Skeletal muscle satellite cell (primary cell): ENCODE measurements around the gene ATP6V1G1. TPM values are rescaled to one million over a fixed set of nuclear protein-coding genes. Genes with fewer than 3 reads are reported as not detected.

Source experiments
- H3K27me3 ChIP-seq: 2 replicates; pipeline ENCODE4 v1.7.0; 2013; ENCODE audit warnings: low read length; ENCODE audit not compliant: control insufficient read depth, insufficient read depth
- H3K36me3 ChIP-seq: 2 replicates; pipeline ENCODE4 v1.7.0; 2013; ENCODE audit warnings: mild to moderate bottlenecking, control low read depth, low read length; ENCODE audit not compliant: insufficient read depth
- H3K4me1 ChIP-seq: 2 replicates; pipeline ENCODE4 v1.7.0; 2013; ENCODE audit warnings: low read length; ENCODE audit not compliant: control insufficient read depth, insufficient read depth
- H3K4me2 ChIP-seq: 2 replicates; pipeline ENCODE4 v1.7.0; 2013; ENCODE audit warnings: mild to moderate bottlenecking, low read length
- H3K4me3 ChIP-seq: 2 replicates; pipeline ENCODE4 v1.7.0; 2013; ENCODE audit warnings: low read length
- H3K9ac ChIP-seq: 2 replicates; pipeline ENCODE4 v1.7.0; 2013; ENCODE audit warnings: mild to moderate bottlenecking, low read depth, low read length, moderate library complexity
- H3K9me3 ChIP-seq: replicated peaks from 2 replicates; pipeline ENCODE4 v1.7.0; 2013; ENCODE audit warnings: mild to moderate bottlenecking, control low read depth, low read length
- total RNA-seq: library from RNA; depleted of rRNA; stranded (reverse); fragments of >200 nt; gene quantifications from 2 replicates; pipeline ENCODE4 v1.2.3, GENCODE V29; 2012; rRNA removed

The ATP6V1G1 gene
- total RNA-seq, result 106 and 121 TPM in 2 replicates

- Histone ChIP-seq H3K4me1 (peaks cover 30% of the 10 kb centered on the region), H3K4me3 (peak within 1 kb of the TSS; percentile 88), H3K27me3 (no peaks in the 10 kb centered on the region), H3K9me3 (no peaks in the 10 kb centered on the region), H3K4me2 (peak within 1 kb of the TSS; percentile 85), H3K9ac (peak within 1 kb of the TSS; percentile 99), H3K36me3 (peaks cover 6% of the 10 kb centered on the region)
Measured at GRCh38 chr9:114587345-114588202, at the start of gene ATP6V1G1. TSS of gene ATP6V1G1 (plus strand) at chr9:114587769. CDS start at chr9:114587839, 70 bp downstream.

- H3K36me3 ChIP-seq, result no peaks in the 10 kb centered on the region
- H3K4me2 ChIP-seq, result no peak overlapping the region
Measured at GRCh38 chr9:114538241-114538640, 49.3 kb upstream of the ATP6V1G1 start.

GRCh38 chr9:114539701-114540380, 47.7 kb upstream of the ATP6V1G1 start:
- Histone ChIP-seq H3K4me2 (no peak overlapping the region), H3K27me3 (peaks cover 46% of the 10 kb centered on the region), H3K9ac (no peak overlapping the region), H3K36me3 (no peaks in the 10 kb centered on the region), H3K9me3 (no peaks in the 10 kb centered on the region), H3K4me1 (no peaks in the 10 kb centered on the region), H3K4me3 (no peak overlapping the region)

More at GRCh38 chr9:114538241-114538640, 49.3 kb upstream of the ATP6V1G1 start:
- H3K4me3 ChIP-seq, result no peak overlapping the region
- H3K9ac ChIP-seq, result no peak overlapping the region
- no peaks in the 10 kb centered on the region for H3K4me1 ChIP-seq
- H3K27me3 ChIP-seq, result peaks cover 34% of the 10 kb centered on the region
- H3K9me3 ChIP-seq, result no peaks in the 10 kb centered on the region

- no peaks in the 10 kb centered on the region for H3K36me3 ChIP-seq
- H3K4me3 ChIP-seq, result no peak overlapping the region
- H3K4me2 ChIP-seq, result no peak overlapping the region
- H3K9me3 ChIP-seq, result no peaks in the 10 kb centered on the region
- peaks cover 58% of the 10 kb centered on the region for H3K27me3 ChIP-seq
- H3K4me1 ChIP-seq, result no peaks in the 10 kb centered on the region
- H3K9ac ChIP-seq, result no peak overlapping the region
Measured at GRCh38 chr9:114545055-114545454, 42.5 kb upstream of the ATP6V1G1 start.

- Histone ChIP-seq H3K4me1 (peaks cover 4% of the 10 kb centered on the region), H3K36me3 (no peaks in the 10 kb centered on the region), H3K4me3 (no peak overlapping the region), H3K9ac (no peak overlapping the region), H3K27me3 (peaks cover 63% of the 10 kb centered on the region), H3K9me3 (no peaks in the 10 kb centered on the region), H3K4me2 (no peak overlapping the region)
Measured at GRCh38 chr9:114546851-114547250, 40.7 kb upstream of the ATP6V1G1 start.

- H3K27me3 ChIP-seq, result peaks cover 44% of the 10 kb centered on the region
- H3K4me3 ChIP-seq, result no peak overlapping the region
- H3K9me3 ChIP-seq, result no peaks in the 10 kb centered on the region
- H3K9ac ChIP-seq, result no peak overlapping the region
- no peak overlapping the region for H3K4me2 ChIP-seq
- H3K36me3 ChIP-seq, result no peaks in the 10 kb centered on the region
- H3K4me1 ChIP-seq, result peaks cover 13% of the 10 kb centered on the region
Measured at GRCh38 chr9:114549697-114550330, 37.8 kb upstream of the ATP6V1G1 start.

GRCh38 chr9:114551750-114552685, 35.6 kb upstream of the ATP6V1G1 start:
- Histone ChIP-seq H3K9ac (no peak overlapping the region), H3K4me2 (peak overlapping the region; percentile 52), H3K36me3 (no peaks in the 10 kb centered on the region), H3K4me3 (no peak overlapping the region), H3K4me1 (peaks cover 13% of the 10 kb centered on the region), H3K9me3 (no peaks in the 10 kb centered on the region), H3K27me3 (peaks cover 28% of the 10 kb centered on the region)

- no peak overlapping the region for H3K4me3 ChIP-seq
- H3K27me3 ChIP-seq, result peaks cover 22% of the 10 kb centered on the region
- H3K36me3 ChIP-seq, result no peaks in the 10 kb centered on the region
- peaks cover 13% of the 10 kb centered on the region for H3K4me1 ChIP-seq
- H3K4me2 ChIP-seq, result peak overlapping the region; percentile 18
- H3K9ac ChIP-seq, result no peak overlapping the region
- H3K9me3 ChIP-seq, result no peaks in the 10 kb centered on the region
Measured at GRCh38 chr9:114552706-114553105, 34.9 kb upstream of the ATP6V1G1 start.

GRCh38 chr9:114553202-114553601, 34.4 kb upstream of the ATP6V1G1 start:
- Histone ChIP-seq H3K9ac (no peak overlapping the region), H3K36me3 (no peaks in the 10 kb centered on the region), H3K27me3 (peaks cover 17% of the 10 kb centered on the region), H3K4me2 (no peak overlapping the region), H3K4me1 (peaks cover 13% of the 10 kb centered on the region), H3K9me3 (no peaks in the 10 kb centered on the region), H3K4me3 (no peak overlapping the region)

GRCh38 chr9:114555696-114556095, 31.9 kb upstream of the ATP6V1G1 start:
- Histone ChIP-seq H3K4me1 (peaks cover 13% of the 10 kb centered on the region), H3K9ac (no peak overlapping the region), H3K36me3 (no peaks in the 10 kb centered on the region), H3K9me3 (no peaks in the 10 kb centered on the region), H3K4me2 (no peak overlapping the region), H3K4me3 (no peak overlapping the region), H3K27me3 (peaks cover 9% of the 10 kb centered on the region)
